HFFc6 (cell line): Measurements from ENCODE around the gene GLUL. TPM values are rescaled to one million over a fixed set of nuclear protein-coding genes. Genes with fewer than 3 reads are reported as not detected.
"Not testable (repeated sequence)": the region's sequence is repeated elsewhere in the genome, so short reads cannot be mapped to it uniquely, and the experiment has no call there.

Experiments
- DNase-seq: peaks from one replicate; pipeline ENCODE4 v3.0.0-alpha.2; 2018
- H3K27ac Mint-ChIP-seq: 2 replicates; pipeline ENCODE4 v1.8.0; 2020; ENCODE audit warnings: mild to moderate bottlenecking, mixed read lengths
- H3K27me3 Mint-ChIP-seq: 2 replicates; pipeline ENCODE4 v1.8.0; 2021; ENCODE audit warnings: mild to moderate bottlenecking, moderate library complexity, mixed read lengths; ENCODE audit not compliant: insufficient read depth
- H3K36me3 Mint-ChIP-seq: 2 replicates; pipeline ENCODE4 v1.8.0; 2021; ENCODE audit warnings: low read depth, mixed read lengths
- H3K4me1 Mint-ChIP-seq: 2 replicates; pipeline ENCODE4 v1.8.0; 2020; ENCODE audit warnings: low read depth, mixed read lengths
- H3K4me3 Mint-ChIP-seq: 2 replicates; pipeline ENCODE4 v1.8.0; 2020; ENCODE audit warnings: mild to moderate bottlenecking, moderate library complexity, mixed read lengths
- H3K9me3 Mint-ChIP-seq: 2 replicates; pipeline ENCODE4 v1.8.0; 2020; ENCODE audit warnings: mild to moderate bottlenecking, mixed read lengths
- total RNA-seq, 6 experiments: library from RNA; stranded (reverse); fragmentation: NEBNext Ultra II Directional; extraction: Animal tissue kit (Norgen Biotek cat#: 25700); gene quantifications; 2 replicates in 1 of 6; 3 replicates in 5 of 6; pipeline ENCODE4 v1.2.3, GENCODE V29; 2021
- TF ChIP-seq, protein P1 (sequence below): fragments of 200-600 bp; sonication (generic); IDR thresholded peaks from 2 replicates; pipeline ENCODE4 v1.5.0; 2021; ENCODE audit warnings: antibody characterized with exemption, mild to moderate bottlenecking

GLUL gene
- total RNA-seq, 6 experiments from 2014 or later = 124 to 194 (median 176) TPM

DNA sequence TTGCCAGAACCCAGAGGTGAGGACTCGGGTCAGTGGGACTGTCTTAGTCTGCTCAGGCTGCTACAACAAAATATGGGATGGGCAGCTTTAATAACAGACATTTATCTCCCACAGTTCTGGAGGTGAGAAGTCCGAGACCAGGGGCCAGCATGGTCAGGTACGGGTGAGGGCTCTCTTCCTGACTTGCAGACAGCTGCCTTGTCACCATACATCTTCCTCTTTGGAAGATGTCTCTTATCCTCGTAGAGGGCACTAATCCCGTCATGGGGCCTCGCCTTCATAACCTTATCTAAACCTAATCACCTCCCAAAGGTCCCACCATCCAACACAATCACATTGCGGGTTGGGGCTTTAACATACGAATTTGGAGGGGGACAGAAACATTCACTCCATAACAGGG is 51.9 kb downstream of the GLUL start:
- Mint-ChIP-seq H3K4me1 (peaks cover 34% of the 10 kb centered on the region), H3K9me3 (no peaks in the 10 kb centered on the region), H3K27ac (peak overlapping the region; percentile 96), H3K4me3 (no peak overlapping the region), H3K36me3 (no peaks in the 10 kb centered on the region), H3K27me3 (peaks cover 7% of the 10 kb centered on the region)
- no peak for DNase-seq
- TF ChIP-seq, protein P1, sequence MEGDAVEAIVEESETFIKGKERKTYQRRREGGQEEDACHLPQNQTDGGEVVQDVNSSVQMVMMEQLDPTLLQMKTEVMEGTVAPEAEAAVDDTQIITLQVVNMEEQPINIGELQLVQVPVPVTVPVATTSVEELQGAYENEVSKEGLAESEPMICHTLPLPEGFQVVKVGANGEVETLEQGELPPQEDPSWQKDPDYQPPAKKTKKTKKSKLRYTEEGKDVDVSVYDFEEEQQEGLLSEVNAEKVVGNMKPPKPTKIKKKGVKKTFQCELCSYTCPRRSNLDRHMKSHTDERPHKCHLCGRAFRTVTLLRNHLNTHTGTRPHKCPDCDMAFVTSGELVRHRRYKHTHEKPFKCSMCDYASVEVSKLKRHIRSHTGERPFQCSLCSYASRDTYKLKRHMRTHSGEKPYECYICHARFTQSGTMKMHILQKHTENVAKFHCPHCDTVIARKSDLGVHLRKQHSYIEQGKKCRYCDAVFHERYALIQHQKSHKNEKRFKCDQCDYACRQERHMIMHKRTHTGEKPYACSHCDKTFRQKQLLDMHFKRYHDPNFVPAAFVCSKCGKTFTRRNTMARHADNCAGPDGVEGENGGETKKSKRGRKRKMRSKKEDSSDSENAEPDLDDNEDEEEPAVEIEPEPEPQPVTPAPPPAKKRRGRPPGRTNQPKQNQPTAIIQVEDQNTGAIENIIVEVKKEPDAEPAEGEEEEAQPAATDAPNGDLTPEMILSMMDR = no peak

DNA sequence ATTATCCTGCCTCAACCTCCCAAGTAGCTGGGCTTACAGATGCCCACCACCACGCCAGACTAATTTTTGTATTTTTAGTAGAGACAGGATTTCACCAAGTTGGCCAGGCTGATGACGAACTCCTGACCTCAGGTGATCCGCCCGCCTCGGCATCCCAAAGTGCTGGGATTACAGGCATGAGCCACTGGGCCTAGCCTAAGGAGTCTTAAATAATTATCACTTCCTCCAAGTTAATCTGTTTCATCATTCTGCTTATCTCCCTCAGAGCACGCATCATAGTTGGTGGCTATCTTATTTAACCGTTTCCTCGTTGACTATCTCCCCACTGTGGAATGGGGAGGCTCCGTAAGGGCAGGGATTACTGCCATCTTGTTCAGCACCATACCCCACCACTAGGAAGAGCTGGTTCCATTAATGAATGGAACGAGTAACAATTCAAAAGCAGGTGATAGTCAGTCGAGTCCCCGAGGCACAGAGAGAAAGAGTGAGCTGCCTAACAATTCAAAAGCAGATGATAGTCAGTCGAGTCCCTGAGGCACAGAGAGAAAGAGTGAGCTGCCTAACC is 52.7 kb downstream of the GLUL start:
- no peak for DNase-seq
- Mint-ChIP-seq H3K4me1 (peaks cover 34% of the 10 kb centered on the region), H3K27ac (no peak overlapping the region; the same call in 1 of the 2 replicates), H3K9me3 (no peaks in the 10 kb centered on the region), H3K4me3 (no peak overlapping the region), H3K36me3 (no peaks in the 10 kb centered on the region), H3K27me3 (peaks cover 9% of the 10 kb centered on the region)
- TF ChIP-seq, protein P1 = no peak

DNA sequence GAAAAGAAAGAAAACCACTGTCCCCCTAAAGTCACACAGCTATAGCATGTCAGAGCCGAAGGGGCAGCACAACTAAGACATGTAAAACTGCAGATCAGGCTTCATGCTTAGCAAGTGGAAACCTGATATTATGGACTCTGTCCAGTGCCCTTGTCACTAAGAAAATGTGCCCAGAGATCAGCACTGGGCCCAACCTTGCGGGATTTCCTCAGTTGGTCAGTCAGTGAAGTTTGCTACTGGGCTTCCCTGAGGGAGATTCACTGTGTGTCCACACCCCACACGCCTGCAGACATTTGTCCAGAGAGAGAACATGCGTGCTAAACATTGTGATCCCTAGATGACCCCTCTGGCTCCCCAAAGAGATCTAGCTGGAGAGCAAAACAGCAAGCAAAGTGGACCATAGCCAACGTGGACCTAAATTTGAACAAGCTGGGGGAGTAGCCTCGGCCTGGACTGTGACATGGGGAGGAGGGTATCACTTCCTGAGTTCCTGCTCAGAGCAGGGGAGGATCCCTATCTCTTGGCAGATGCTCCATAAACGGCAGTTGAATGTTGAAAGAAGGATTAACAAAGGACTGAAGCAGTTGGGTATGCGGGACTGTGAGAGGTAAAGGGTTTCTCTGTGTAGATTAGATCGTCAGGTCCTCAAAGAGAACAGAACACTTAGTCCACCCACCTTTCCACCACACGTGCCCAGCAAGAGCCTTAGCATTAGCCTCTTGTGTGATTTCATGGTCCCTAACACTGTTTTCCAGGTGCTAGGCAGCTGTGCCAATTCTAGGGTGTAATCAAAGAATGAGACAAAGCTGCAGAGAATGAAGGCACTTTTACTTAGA is 53.6 kb downstream of the GLUL start:
- no peak overlapping the region for H3K27ac Mint-ChIP-seq

DNA sequence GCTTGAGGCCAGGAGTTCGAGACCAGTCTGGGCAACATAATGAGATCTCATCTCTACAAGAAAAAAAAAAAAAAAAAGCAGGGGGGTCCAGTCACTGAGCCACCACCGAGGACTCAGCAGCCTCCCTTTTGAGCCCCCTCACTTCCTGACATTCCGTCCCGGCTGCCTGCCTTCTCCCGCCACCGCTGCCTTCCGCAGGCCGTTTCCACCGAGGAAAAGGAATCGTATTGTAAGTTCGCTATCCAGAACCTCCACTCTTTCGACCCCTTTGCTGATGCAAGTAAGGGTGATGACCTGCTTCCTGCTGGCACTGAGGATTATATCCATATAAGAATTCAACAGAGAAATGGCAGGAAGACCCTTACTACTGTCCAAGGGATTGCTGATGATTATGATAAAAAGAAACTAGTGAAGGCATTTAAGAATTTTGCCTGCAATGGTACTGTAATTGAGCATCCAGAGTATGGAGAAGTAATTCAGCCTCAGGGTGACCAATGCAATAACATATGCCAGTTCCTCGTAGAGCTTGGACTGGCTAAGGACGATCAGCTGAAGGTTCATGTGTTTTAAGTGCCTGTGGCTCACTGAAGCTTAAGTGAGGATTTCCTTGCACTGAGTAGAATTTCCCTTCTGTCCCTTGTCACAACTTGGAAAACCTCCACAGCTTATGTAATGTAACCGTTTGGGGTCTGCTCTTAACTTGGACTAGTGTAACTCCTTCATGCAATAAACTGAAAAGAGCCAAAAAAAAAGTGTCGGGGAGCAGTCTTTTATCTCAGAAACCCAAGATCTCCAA is 55.6 kb downstream of the GLUL start:
- no peaks in the 10 kb centered on the region for H3K36me3 Mint-ChIP-seq
- peaks cover 9% of the 10 kb centered on the region for H3K27me3 Mint-ChIP-seq
- no peaks in the 10 kb centered on the region for H3K9me3 Mint-ChIP-seq
- TF ChIP-seq, protein P1 = no peak
- H3K4me1 Mint-ChIP-seq = peaks cover 22% of the 10 kb centered on the region
- DNase-seq = no peak
- no peak overlapping the region for H3K4me3 Mint-ChIP-seq
- no peak overlapping the region for H3K27ac Mint-ChIP-seq

More for the DNA sequence above, 53.6 kb downstream of the GLUL start:
- Mint-ChIP-seq H3K27me3 (peaks cover 9% of the 10 kb centered on the region), H3K36me3 (no peaks in the 10 kb centered on the region), H3K4me1 (peaks cover 34% of the 10 kb centered on the region), H3K4me3 (no peak overlapping the region), H3K9me3 (no peaks in the 10 kb centered on the region)
- no peak for DNase-seq
- TF ChIP-seq, protein P1 = no peak

DNA sequence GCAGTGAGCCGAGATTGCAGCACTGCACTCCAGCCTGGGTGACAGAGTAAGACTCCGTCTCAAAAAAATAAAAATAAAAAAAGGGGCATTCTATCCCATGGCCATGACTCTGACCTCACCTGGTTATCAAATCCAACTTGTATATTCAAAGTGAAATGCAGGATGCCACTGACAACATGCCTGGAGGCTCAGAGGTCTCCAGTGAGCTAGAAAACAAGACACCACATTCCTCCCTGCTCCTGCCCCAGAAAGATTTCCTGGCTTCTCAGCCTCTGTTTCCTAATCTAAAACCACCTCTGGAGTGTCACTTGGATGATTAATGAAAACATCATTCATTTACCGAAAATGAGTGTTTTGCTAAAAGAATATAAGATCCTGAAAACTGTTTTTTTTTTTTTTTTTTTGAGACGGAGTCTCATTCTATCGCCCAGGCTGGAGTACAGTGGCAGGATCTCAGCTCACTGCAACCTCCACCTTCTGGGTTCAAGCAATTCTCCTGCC is 58.5 kb downstream of the GLUL start:
- not testable (repeated sequence) for H3K36me3 Mint-ChIP-seq, H3K27ac Mint-ChIP-seq

More for the DNA sequence above, 58.5 kb downstream of the GLUL start:
- not testable (repeated sequence) for H3K4me3 Mint-ChIP-seq, DNase-seq, H3K4me1 Mint-ChIP-seq, H3K9me3 Mint-ChIP-seq, H3K27me3 Mint-ChIP-seq
